ENCODE measurements around the gene PRR5L.

The PRR5L gene

DNA sequence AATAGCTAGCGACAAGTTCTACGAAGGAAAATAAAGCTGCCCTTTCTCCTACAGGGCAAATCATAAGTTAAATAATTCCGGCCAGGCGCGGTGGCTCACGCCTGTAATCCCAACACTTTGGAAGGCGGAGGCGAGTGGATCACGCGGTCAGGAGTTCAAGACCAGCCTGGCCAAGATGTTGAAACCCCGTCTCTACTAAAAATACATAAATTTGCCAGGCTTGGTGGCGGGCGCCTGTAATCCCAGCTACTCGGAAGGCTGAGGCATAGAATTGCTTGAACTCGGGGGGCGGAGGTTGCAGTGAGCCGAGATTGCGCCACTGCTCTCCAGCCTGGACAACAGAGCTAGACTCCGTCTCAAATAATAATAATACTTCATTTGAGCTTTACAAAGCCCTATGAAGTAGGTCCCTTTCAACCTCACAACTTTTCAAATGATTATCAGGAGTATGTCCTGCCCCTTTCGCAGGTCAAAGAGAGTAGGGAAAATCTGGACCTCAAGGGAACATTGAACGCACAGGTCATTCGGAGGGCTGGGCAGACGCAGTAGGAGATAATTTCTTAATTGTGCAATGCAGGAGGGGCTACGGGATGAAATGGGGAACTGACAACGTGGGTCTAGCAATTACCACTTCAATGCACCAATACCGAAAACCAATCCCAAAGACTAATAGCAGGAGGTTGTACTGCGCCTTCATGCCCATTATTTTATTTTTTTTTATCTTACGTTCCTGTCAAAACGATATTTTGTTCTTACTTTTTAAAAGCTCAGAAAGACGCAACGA lies 7.5 kb upstream of the PRR5L start:
- H3K27ac ChIP-seq (replicated peaks), result peak overlapping the region; percentile 77
- H3K27me3 ChIP-seq (ENCODE audit: insufficient read depth, poor library complexity, severe bottlenecking), result no peaks in the 10 kb centered on the region
- TF ChIP-seq POLR2AphosphoS5 (IDR thresholded peaks at IDR 0.05; ENCODE audit: low read depth) (no peak), SPI1 (IDR thresholded peaks at IDR 0.05; ENCODE audit: borderline replicate concordance, low read depth) (peak; percentile 87)
- peak in 1 of 2 experiments; percentile 50 for DNase-seq (ENCODE audit: low read depth in 1 of 2, low spot score in 1 of 2)
- H3K4me3 ChIP-seq (replicated peaks; ENCODE audit: insufficient read depth, low read length), result peak overlapping the region; percentile 77

DNA sequence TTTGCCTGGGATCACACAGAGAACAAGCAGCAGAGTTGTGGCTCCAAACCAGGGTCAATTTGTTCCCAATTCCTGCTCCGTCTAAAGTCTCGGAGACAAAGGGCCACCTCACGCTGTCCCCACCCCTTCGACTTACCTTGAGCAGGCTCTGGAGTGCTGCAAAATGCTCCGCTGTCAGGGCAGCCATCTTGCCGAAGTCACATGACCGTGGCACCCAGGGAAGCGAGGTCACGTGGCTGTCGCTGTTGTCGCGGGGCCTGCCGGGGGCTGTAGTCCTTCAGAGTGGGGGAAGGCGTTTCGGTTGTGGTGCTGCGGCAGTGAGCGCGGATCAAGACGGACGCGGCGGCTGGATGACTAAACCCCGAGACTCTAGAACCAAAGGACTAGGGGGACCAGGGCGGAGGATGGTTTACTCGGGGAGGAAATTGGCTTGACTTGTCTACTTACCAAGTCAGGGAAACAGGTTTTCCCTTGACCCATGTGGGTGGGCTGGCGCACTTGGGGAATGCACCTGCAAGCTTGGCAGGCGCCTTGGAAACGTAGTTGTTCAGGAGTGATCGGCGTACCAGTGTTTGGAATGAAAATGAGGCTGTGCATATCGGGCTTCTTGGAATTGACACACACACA lies 6.7 kb upstream of the PRR5L start, which contains the start of gene COMMD9:
Gene COMMD9 (minus strand): TSS at position 199 of the 627 bp plus-strand sequence. CDS start 12 bp downstream, at position 187.
- H3K27me3 ChIP-seq (ENCODE audit: insufficient read depth, poor library complexity, severe bottlenecking), result no peaks in the 10 kb centered on the region
- TF ChIP-seq GABPA (IDR thresholded peaks at IDR 0.05; ENCODE audit: low read depth), result no peak
- peak; percentile 73 for TF ChIP-seq POLR2AphosphoS5 (IDR thresholded peaks at IDR 0.05; ENCODE audit: low read depth)
- TF ChIP-seq, protein P1, sequence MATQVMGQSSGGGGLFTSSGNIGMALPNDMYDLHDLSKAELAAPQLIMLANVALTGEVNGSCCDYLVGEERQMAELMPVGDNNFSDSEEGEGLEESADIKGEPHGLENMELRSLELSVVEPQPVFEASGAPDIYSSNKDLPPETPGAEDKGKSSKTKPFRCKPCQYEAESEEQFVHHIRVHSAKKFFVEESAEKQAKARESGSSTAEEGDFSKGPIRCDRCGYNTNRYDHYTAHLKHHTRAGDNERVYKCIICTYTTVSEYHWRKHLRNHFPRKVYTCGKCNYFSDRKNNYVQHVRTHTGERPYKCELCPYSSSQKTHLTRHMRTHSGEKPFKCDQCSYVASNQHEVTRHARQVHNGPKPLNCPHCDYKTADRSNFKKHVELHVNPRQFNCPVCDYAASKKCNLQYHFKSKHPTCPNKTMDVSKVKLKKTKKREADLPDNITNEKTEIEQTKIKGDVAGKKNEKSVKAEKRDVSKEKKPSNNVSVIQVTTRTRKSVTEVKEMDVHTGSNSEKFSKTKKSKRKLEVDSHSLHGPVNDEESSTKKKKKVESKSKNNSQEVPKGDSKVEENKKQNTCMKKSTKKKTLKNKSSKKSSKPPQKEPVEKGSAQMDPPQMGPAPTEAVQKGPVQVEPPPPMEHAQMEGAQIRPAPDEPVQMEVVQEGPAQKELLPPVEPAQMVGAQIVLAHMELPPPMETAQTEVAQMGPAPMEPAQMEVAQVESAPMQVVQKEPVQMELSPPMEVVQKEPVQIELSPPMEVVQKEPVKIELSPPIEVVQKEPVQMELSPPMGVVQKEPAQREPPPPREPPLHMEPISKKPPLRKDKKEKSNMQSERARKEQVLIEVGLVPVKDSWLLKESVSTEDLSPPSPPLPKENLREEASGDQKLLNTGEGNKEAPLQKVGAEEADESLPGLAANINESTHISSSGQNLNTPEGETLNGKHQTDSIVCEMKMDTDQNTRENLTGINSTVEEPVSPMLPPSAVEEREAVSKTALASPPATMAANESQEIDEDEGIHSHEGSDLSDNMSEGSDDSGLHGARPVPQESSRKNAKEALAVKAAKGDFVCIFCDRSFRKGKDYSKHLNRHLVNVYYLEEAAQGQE (IDR thresholded peaks at IDR 0.05; ENCODE audit: insufficient replicate concordance, low read depth), result no peak
- TF ChIP-seq, protein P2, sequence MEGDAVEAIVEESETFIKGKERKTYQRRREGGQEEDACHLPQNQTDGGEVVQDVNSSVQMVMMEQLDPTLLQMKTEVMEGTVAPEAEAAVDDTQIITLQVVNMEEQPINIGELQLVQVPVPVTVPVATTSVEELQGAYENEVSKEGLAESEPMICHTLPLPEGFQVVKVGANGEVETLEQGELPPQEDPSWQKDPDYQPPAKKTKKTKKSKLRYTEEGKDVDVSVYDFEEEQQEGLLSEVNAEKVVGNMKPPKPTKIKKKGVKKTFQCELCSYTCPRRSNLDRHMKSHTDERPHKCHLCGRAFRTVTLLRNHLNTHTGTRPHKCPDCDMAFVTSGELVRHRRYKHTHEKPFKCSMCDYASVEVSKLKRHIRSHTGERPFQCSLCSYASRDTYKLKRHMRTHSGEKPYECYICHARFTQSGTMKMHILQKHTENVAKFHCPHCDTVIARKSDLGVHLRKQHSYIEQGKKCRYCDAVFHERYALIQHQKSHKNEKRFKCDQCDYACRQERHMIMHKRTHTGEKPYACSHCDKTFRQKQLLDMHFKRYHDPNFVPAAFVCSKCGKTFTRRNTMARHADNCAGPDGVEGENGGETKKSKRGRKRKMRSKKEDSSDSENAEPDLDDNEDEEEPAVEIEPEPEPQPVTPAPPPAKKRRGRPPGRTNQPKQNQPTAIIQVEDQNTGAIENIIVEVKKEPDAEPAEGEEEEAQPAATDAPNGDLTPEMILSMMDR (IDR thresholded peaks at IDR 0.05; ENCODE audit: insufficient read depth, low read length), result no peak
- peak within 1 kb of the TSS; percentile 77 for H3K4me3 ChIP-seq (replicated peaks; ENCODE audit: insufficient read depth, low read length)
- peak; percentile 88 to 98 for DNase-seq (ENCODE audit: low read depth in 1 of 2, low spot score in 1 of 2)
- peak within 1 kb of the TSS; percentile 77 for H3K27ac ChIP-seq (replicated peaks)

DNA sequence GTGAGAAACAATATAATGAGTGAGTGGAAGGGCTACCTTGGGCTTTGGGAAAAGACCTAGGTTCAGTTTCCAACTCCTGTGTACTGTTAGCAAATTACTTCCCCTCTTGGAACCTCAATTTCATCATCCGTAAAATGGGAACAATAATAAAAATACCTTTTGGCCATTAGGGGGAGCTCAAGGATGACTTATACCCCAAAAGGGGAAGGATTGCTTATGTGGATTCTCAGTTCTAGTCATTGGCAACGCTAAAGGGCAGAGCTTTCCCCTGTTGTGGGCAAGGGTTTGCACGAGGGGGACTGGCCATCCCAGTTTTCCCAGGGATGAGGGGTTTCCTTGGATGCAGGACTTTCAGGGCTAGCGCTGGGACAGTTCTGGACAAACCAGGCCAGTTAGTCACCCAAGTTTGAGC lies 3.8 kb upstream of the PRR5L start:
- no peak overlapping the region for H3K27ac ChIP-seq (replicated peaks)
- DNase-seq (ENCODE audit: low read depth in 1 of 2, low spot score in 1 of 2), result peak; percentile 31 to 35

DNA sequence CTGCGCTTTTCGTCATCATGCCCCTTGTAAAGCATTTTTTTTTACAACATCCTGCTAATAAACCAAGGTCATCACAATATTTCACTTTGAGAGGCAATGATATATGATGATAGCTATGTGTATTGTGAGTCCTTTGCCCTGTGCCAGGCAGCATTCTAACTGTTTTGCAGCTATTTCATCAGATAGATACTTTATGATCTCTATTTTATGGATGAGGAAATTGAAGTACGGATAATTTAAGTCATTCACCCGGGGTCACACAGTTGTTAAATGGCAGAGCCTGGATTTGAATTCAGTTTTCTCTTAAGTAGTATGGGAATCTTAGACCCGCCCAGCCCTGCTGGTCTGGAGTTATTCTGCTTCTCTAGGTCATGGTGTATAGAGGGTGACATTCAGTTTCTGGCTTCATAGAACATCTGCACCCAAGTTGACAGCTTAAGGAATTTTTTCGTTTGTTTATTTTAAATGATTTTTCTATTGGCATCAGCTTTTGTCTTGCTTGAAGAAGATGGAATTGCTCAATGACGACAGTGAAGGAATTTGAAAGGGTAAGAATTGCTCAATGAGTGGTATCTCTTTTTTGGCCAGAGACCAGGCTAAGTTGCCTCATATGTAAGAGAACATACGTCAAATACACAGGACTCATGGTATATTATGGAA lies 926 bp downstream of the PRR5L start:
- H3K4me3 ChIP-seq (replicated peaks; ENCODE audit: insufficient read depth, low read length), result no peak overlapping the region
- peak; percentile 47 to 71 for DNase-seq (ENCODE audit: low read depth in 1 of 2, low spot score in 1 of 2)
- TF ChIP-seq GABPA (IDR thresholded peaks at IDR 0.05; ENCODE audit: low read depth) (no peak), SPI1 (IDR thresholded peaks at IDR 0.05; ENCODE audit: borderline replicate concordance, low read depth) (no peak), POLR2AphosphoS5 (IDR thresholded peaks at IDR 0.05; ENCODE audit: low read depth) (no peak)
- TF ChIP-seq, protein P2 (IDR thresholded peaks at IDR 0.05; ENCODE audit: insufficient read depth, low read length), result no peak
- TF ChIP-seq, protein P1 (IDR thresholded peaks at IDR 0.05; ENCODE audit: insufficient replicate concordance, low read depth), result no peak
- H3K27me3 ChIP-seq (ENCODE audit: insufficient read depth, poor library complexity, severe bottlenecking), result no peaks in the 10 kb centered on the region
- H3K27ac ChIP-seq (replicated peaks), result no peak overlapping the region

More for the DNA sequence above, 3.8 kb upstream of the PRR5L start:
- no peak overlapping the region for H3K4me3 ChIP-seq (replicated peaks; ENCODE audit: insufficient read depth, low read length)
- no peaks in the 10 kb centered on the region for H3K27me3 ChIP-seq (ENCODE audit: insufficient read depth, poor library complexity, severe bottlenecking)
- TF ChIP-seq GABPA (IDR thresholded peaks at IDR 0.05; ENCODE audit: low read depth), result no peak
- no peak for TF ChIP-seq POLR2AphosphoS5 (IDR thresholded peaks at IDR 0.05; ENCODE audit: low read depth)
- TF ChIP-seq SPI1 (IDR thresholded peaks at IDR 0.05; ENCODE audit: borderline replicate concordance, low read depth), result peak; percentile 66; the same call in 1 of the 2 replicates
- TF ChIP-seq, protein P1 (IDR thresholded peaks at IDR 0.05; ENCODE audit: insufficient replicate concordance, low read depth), result no peak
